Mucosa of descending colon (tissue), 3 donors: ENCODE results near the gene TAF15. TPM values are rescaled to one million over a fixed set of nuclear protein-coding genes. Genes with fewer than 3 reads are reported as not detected.
A peak's percentile ranks its signal among the peaks of the same experiment; 100 is the strongest.

Source experiments
- ATAC-seq: fragments of 200-7000 bp; cut with Tn5 transposase; one replicate; pipeline ENCODE4 v1.9.1; 2020; ENCODE audit warnings: mild to moderate bottlenecking, moderate library complexity
- DNase-seq, 3 donors: peaks; one replicate each; pipeline ENCODE4 v3.0.0-alpha.2; 2020
- H3K36me3 ChIP-seq: fragments of 200-600 bp; one replicate; pipeline ENCODE4 v1.8.0; 2021; ENCODE audit warnings: low read depth, mild to moderate bottlenecking
- H3K4me1 ChIP-seq: fragments of 200-600 bp; one replicate; pipeline ENCODE4 v1.8.0; 2021; ENCODE audit warnings: low read depth, mild to moderate bottlenecking
- H3K4me3 ChIP-seq: fragments of 200-600 bp; one replicate; pipeline ENCODE4 v1.8.0; 2021; ENCODE audit warnings: mild to moderate bottlenecking
- H3K9me3 ChIP-seq: fragments of 200-600 bp; one replicate; pipeline ENCODE4 v1.8.0; 2021; ENCODE audit warnings: mild to moderate bottlenecking
- CTCF ChIP-seq: fragments of 200-600 bp; IDR thresholded peaks from one replicate; pipeline ENCODE4 v1.8.0; 2022; ENCODE audit warnings: antibody characterized with exemption, mild to moderate bottlenecking
- intact Hi-C, 2 donors: fragments of 100-400 bp; cut with DNase I in 1 of 2; cut with micrococcal nuclease in 1 of 2; formaldehyde crosslinking; loops; one replicate each; pipeline versions ENCODE4 v1.11.0 to v1.11.1; 2022; cut with DNase I, micrococcal nuclease
- total RNA-seq, 3 donors: library from RNA; stranded (reverse); fragmentation: NEBNext Ultra II Directional in 2 of 3; extraction: Animal tissue kit (Norgen Biotek cat#: 25700) in 2 of 3; gene quantifications; one replicate each; pipeline versions ENCODE4 v1.2.1 to v1.2.4, GENCODE V29; 2021 to 2023
- donor health status: DM: no; HTN: no; CAD: no; lungs with moderate emphysema.
- donor health status: DM: no; HTN: no; CAD: no.
- donor health status: DM: no; HTN: yes; CAD: no.

The TAF15 gene
- total RNA-seq, 3 donors from 2014 or later: 131 to 165 (median 159) TPM

GRCh38 chr17:35768797-35769196 is 40.5 kb upstream of the TAF15 start:
- Histone ChIP-seq H3K4me3 (no peak overlapping the region), H3K9me3 (no peaks in the 10 kb centered on the region), H3K4me1 (peaks cover 8% of the 10 kb centered on the region), H3K36me3 (no peaks in the 10 kb centered on the region)
- DNase-seq (no peak), ATAC-seq (no peak)
- intact Hi-C loops: loop anchor here in 1 of 2 donors (5.0 kb wide), 1 partner anchor 39 kb away; the partner anchor contains the start of gene TAF15
- no peak for TF ChIP-seq CTCF

- H3K4me3 ChIP-seq: no peak overlapping the region
- DNase-seq: no peak
- H3K36me3 ChIP-seq: no peaks in the 10 kb centered on the region
- TF ChIP-seq CTCF: no peak
- intact Hi-C loops: loop anchor here in 1 of 2 donors (5.0 kb wide), 1 partner anchor 37 kb away; the partner anchor contains the start of gene TAF15
- H3K9me3 ChIP-seq: no peaks in the 10 kb centered on the region
- ATAC-seq: no peak
- H3K4me1 ChIP-seq: peaks cover 7% of the 10 kb centered on the region
Observed at GRCh38 chr17:35769895-35770486, 39.3 kb upstream of the TAF15 start.

GRCh38 chr17:35773129-35773528 is 36.2 kb upstream of the TAF15 start:
- intact Hi-C loops: no loop called here
- peaks cover 28% of the 10 kb centered on the region for H3K4me1 ChIP-seq
- no peak for TF ChIP-seq CTCF
- H3K36me3 ChIP-seq: no peaks in the 10 kb centered on the region
- ATAC-seq (no peak), DNase-seq (no peak)
- H3K4me3 ChIP-seq: no peak overlapping the region
- no peaks in the 10 kb centered on the region for H3K9me3 ChIP-seq

- H3K4me1 ChIP-seq: peaks cover 28% of the 10 kb centered on the region
- intact Hi-C loops: no loop called here
Observed at GRCh38 chr17:35773679-35774425, 35.4 kb upstream of the TAF15 start.

GRCh38 chr17:35774499-35774898 is 34.8 kb upstream of the TAF15 start:
- Histone ChIP-seq H3K9me3 (no peaks in the 10 kb centered on the region), H3K36me3 (no peaks in the 10 kb centered on the region), H3K4me3 (no peak overlapping the region), H3K4me1 (peaks cover 28% of the 10 kb centered on the region)
- DNase-seq (peak; percentile 77 to 82 (median 79)), ATAC-seq (peak; percentile 80)
- no peak for TF ChIP-seq CTCF
- intact Hi-C loops: no loop called here

More at GRCh38 chr17:35773679-35774425, 35.4 kb upstream of the TAF15 start:
- no peaks in the 10 kb centered on the region for H3K36me3 ChIP-seq
- H3K9me3 ChIP-seq: no peaks in the 10 kb centered on the region
- ATAC-seq: no peak
- no peak for DNase-seq
- H3K4me3 ChIP-seq: no peak overlapping the region
- no peak for TF ChIP-seq CTCF
